Measurements from ENCODE around the gene HTRA2. TPM values are rescaled to one million over a fixed set of nuclear protein-coding genes. Genes with fewer than 3 reads are reported as not detected.

Gene HTRA2
- 30.6 TPM for total RNA-seq

GRCh38 chr2:74529357-74530238 is at the start of gene HTRA2, which contains the start of gene AUP1:
Gene HTRA2, plus strand, starts transcription at chr2:74529933. Its CDS starts 74 bp downstream, at chr2:74530007.
Gene AUP1, minus strand, starts transcription at chr2:74529706. Its CDS starts 77 bp downstream, at chr2:74529629.

DNA sequence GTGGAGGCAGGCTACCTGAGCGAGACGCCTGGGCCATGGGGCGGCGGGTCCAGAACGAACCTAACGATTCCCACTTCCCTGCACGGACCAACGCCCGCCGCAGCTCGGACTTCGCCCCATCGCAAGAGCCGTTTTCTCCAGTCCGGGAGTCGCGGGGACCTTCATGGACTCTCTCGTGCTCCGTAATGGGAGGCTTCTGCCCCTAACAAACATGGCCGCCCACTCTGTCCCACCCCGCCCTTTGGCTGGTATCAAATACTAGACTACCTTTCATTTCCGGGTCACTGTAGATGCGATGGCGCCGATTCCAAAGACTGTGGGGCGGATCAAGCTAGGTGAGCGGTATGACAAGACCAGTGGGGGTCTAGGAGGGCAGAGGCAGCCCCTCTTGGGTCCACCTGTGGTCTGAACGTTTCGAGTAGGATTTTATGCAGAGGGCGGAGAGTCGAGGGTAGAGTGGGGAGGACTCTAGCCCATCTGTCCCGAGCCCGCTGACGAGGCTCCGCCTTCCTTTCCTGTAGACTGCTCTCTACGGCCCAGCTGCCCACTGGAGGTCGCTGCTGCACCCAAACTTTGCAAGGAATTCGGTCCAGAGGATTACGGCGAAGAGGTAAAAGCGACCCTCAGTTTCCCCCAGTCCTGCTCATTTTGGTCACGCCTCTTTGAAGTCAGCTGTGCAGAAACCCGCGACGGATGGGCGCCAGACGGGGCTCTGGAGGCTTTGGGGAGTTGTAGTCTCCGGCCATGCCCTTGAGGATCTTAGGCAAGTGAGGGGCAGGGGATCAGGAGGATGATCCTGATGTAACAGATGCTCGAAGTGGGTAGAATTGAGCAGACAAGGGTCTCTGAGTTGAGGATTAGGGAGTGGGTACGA is 46.7 kb upstream of the HTRA2 start, which contains the start of the genes CCDC142 and TTC31:
Gene CCDC142, minus strand, starts transcription at position 198 of the 874 bp plus-strand sequence. Its CDS starts 161 bp downstream, at position 37.
Gene TTC31, plus strand, starts transcription at position 281 of the 874 bp plus-strand sequence. Its CDS starts 15 bp downstream, at position 296.

GRCh38 chr2:74499267-74499939 is 30.3 kb upstream of the HTRA2 start, which contains the start of gene LBX2:
Gene LBX2, minus strand, starts transcription at chr2:74499603. Its CDS starts 66 bp downstream, at chr2:74499537.

GRCh38 chr2:74507145-74507925 is 22.4 kb upstream of the HTRA2 start, which contains the start of gene PCGF1:
Gene PCGF1, minus strand, starts transcription at chr2:74507695. Its CDS starts 27 bp downstream, at chr2:74507668.

GRCh38 chr2:74514368-74515270 is 15.1 kb upstream of the HTRA2 start, which contains the start of gene TLX2:
Gene TLX2, plus strand, starts transcription at chr2:74514450. Its CDS starts 357 bp downstream, at chr2:74514807.

GRCh38 chr2:74525717-74526648 is 3.8 kb upstream of the HTRA2 start, which contains the start of gene DQX1:
Gene DQX1, minus strand, starts transcription at chr2:74526231. Its CDS starts 502 bp downstream, at chr2:74525729.

GRCh38 chr2:74553892-74554819 is 24.4 kb downstream of the HTRA2 start, which contains the start of the genes DOK1 and LOXL3:
Gene DOK1, plus strand, starts transcription at chr2:74554720. Its CDS starts 35 bp downstream, at chr2:74554755.
Gene LOXL3, minus strand, starts transcription at chr2:74553942. Its CDS starts 1,308 bp downstream, at chr2:74552634.

Other genes with a start within 250 kb of the HTRA2 start
- gene SLC4A5, start 186.5 kb upstream of the HTRA2 start, total RNA-seq, result 36.3 TPM
- 129 TPM for gene DCTN1, start 149.6 kb upstream of the HTRA2 start, total RNA-seq
- 3.1 TPM for gene C2orf81, start 108.3 kb upstream of the HTRA2 start, total RNA-seq
- 36.8 TPM for gene WDR54, start 108.2 kb upstream of the HTRA2 start, total RNA-seq
- 28.9 TPM for gene RTKN, start 88.0 kb upstream of the HTRA2 start, total RNA-seq
- gene INO80B, start 74.8 kb upstream of the HTRA2 start, total RNA-seq, result 83.5 TPM
- 55.6 TPM for gene WBP1, start 71.5 kb upstream of the HTRA2 start, total RNA-seq
- 42.8 TPM for gene MOGS, start 64.6 kb upstream of the HTRA2 start, total RNA-seq
- 17.5 TPM for gene MRPL53, start 57.3 kb upstream of the HTRA2 start, total RNA-seq
- gene CCDC142, start 46.9 kb upstream of the HTRA2 start, total RNA-seq, result 36.7 TPM
- gene TTC31, start 46.9 kb upstream of the HTRA2 start, total RNA-seq, result 26.7 TPM
- gene LBX2, start 30.3 kb upstream of the HTRA2 start, total RNA-seq, result not detected
- 13.6 TPM for gene PCGF1, start 22.2 kb upstream of the HTRA2 start, total RNA-seq
- 0.93 TPM for gene TLX2, start 15.5 kb upstream of the HTRA2 start, total RNA-seq
- 0.55 TPM for gene DQX1, start 3.7 kb upstream of the HTRA2 start, total RNA-seq
- 75.9 TPM for gene AUP1, start 227 bp upstream of the HTRA2 start, total RNA-seq
- 22.8 TPM for gene LOXL3, start 24.0 kb downstream of the HTRA2 start, total RNA-seq
- 10.0 TPM for gene DOK1, start 24.8 kb downstream of the HTRA2 start, total RNA-seq
- gene M1AP, start 118.4 kb downstream of the HTRA2 start, total RNA-seq, result 0.44 TPM
- gene SEMA4F, start 124.3 kb downstream of the HTRA2 start, total RNA-seq, result 10.3 TPM